Amygdala (tissue), 56 donors: ENCODE measurements around the gene CAPRIN1.
A peak's percentile ranks its signal among the peaks of the same experiment; 100 is the strongest.

Source experiments
- DNase-seq, 56 donors: peaks; one replicate each; lab custom pipeline; 2025; lab: John Stamatoyannopoulos, UW

Gene CAPRIN1

DNA sequence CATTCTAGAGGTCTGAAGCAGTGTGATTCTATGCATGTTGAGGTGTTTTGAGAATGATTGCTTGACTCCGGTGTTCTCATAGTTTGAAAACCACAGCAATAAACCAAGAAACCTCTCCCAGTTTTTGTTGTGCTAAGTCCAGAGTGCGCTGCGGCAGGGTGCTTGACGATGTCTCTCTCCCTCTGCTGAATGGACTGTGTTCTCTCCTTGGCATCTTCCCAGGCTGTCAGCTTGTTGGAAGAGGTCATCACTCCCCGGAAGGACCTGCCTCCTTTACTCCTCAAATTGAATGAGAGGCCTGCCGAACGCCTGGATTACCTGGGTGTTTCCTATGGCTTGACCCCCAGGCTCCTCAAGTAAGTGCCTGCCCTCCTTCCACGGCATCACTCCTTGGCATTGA is 84.9 kb downstream of the CAPRIN1 start:
- no peak for DNase-seq

DNA sequence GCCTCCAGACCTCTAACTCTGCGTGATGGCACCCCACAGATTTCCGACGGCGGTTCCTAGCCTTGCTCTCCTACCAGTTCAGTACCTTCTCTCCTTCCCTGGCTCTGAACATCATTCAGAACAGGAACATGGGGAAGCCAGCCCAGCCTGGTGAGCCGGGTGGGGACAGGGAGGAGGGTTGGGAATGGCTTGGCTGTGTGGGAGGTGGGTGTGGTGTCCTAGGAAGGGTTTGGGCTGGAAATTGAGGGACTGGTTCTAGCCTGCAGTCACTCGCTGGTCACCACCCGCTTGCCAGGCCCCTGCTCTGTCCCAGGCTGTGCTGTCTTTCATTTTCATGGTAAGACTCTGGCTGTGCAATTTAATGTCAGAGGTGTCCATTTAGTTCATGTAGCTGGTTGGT is 87.8 kb downstream of the CAPRIN1 start:
- no peak for DNase-seq

DNA sequence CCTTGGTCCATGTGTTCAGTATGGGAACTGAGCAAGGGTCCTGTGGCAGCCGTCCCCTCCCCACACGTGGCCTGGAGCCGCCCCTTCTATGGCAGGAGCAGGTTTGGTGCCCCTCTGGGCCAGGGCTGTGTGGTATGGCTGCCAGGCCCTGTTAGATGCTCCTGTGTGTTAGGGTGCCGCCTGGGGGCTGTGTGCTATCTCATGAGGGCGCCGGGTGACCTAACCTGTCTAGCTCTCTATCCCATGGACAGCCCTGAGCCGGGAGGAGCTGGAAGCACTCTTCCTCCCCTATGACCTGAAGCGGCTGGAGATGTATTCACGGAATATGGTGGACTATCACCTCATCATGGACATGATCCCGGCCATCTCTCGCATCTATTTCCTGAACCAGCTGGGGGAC is 88.6 kb downstream of the CAPRIN1 start:
- DNase-seq, result no peak

DNA sequence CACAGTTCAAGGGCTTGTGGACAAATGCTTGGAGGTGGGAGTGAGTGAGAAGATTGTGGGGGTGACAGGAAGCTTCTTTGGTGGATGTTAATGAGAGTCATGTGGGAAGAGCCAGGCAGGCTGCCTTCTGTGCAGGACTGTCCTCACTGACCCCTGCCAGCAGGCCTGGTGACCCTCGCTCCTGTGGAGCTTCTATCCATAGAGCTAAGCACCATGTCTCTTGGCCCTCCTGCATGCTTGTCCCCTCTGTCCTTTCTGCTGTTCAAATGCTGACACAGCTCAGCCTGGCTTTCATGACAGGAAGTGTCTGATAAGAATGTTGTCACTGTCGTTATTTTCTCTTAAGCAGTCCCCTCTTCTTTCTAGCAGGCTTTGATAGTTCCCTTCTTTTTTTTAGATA is 91.5 kb downstream of the CAPRIN1 start:
- no peak for DNase-seq

DNA sequence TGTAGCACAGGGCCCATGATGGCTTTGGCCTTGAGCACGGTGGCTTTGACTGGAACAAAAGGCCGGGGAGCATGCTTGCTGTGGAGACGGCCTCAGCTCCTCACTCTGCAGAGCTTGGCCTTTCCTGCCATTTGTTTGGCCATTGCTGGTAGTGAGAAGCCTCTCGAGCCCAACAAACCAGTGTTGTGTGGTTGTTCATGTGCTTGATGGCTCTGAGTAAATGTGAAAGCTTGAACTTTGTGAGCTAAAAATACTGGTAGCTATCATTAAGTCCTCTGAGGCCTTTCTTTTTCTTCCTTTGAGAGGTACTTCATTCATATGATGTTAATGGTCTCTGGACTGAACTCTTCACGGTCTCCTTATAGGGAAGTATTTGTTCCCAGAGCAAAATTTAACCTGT is 93.5 kb downstream of the CAPRIN1 start:
- DNase-seq, result no peak

DNA sequence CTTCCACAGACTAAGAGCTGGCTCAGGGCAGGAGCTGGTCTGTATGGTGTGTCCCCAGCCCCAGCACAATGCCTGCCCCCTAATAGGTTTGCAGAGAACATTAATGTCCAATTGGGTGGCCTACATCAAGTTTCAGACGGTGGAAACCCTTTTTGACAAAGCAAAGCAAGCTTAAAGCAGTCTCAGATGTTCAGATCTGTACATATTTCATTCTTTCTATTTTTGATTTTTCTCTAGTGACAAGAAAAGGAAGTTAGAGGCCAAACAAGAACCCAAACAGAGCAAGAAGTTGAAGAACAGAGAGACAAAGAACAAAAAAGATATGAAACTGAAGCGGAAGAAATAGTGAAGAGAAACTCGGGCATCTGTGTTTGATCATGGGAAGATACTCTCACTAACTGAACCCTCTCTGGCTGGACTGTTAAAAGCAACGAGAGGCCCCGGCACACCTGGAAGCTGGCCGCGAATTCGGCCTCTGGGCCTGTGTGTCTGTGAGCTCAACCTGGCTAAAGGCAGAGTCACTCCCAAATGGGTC is 94.4 kb downstream of the CAPRIN1 start:
- no peak for DNase-seq

DNA sequence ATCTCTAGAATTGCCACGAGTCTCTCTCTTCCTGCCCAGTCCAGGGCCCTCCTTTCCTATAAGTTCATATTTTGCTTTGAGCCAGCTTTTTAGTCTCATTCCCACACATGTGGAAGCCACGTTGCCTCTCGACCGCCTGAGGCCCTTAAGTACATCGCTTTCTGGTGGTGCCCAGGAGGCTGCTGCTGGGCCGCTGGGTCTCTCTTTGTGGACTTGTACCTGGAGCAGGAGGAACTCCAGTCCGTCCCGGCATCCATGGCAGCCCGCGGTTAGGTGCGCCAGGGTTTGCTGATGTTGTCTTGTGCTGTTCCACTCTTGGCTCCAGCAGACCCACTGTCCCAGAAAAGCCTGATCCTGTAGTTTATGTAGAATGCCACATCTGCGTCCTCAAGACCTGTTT is 94.9 kb downstream of the CAPRIN1 start:
- DNase-seq, result no peak

DNA sequence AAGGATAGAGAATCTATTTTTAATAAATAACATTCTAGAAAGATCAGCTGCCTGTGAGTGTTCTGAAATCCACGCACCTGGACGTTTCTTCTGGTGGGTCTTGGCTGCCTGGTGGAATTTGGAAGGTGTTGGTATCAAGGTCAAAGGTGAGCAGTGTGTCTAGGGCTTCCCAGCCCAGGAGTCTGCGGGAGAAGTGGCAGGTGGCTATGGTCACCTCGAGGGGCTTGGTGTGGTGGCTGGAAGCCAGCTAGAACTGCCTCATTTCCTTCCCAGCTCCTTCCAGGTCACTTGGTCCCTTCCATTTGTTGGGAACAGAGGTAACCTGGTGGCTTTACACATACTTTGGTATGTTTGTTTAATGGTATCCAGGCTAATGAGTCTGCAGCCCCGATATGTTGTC is 95.3 kb downstream of the CAPRIN1 start:
- no peak for DNase-seq

DNA sequence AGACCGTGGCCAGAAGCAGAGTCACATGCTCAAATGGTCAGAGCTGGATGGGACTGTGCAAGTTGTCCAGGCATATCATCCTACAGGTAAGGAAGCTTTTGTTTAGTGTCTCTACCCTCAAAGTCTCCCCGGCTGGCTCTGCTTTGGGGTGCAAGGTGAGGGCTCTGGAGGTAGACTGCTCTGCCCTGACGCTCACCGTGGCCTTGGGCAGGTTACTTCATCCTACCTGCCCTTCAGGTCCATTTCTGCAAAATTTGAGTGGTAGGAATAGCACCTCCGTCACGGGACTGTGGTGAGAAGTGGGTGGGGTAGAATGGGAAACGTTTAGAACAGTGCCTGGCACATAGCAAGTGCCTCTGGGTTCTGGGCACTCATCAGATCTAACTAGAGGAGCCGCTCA is 96.0 kb downstream of the CAPRIN1 start:
- no peak for DNase-seq

DNA sequence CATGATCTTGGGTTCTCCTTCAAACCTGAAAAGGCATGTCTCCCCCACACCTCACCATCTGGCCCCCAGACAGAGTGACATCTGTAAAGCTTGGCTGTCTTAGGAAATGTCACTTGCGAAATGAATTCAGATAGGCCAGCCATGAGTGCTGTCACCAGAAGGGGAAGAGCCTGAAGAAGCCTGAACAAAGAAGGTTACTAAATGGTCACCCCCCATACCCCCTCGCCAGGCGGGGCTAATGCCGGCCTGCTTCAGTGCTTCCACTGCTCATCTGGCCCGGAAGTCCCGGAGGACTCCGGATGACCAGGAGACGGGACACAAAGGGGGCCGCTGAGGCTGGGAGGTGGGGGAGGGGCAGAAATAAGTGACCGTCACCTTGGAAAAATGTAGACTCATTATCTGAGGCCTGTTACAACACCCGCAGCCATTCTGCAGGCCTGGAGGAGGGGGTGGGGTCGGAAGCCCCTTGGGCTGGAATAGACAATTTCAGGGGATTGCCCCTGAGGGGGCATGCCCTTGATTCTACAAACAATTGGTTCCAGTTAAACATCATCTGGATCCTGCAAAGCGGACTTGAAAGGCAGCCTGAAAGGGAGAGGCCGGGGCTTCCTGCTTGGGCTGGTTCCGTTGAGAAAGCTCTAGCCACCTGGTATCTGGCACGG is 97.1 kb downstream of the CAPRIN1 start:
- DNase-seq, result no peak

DNA sequence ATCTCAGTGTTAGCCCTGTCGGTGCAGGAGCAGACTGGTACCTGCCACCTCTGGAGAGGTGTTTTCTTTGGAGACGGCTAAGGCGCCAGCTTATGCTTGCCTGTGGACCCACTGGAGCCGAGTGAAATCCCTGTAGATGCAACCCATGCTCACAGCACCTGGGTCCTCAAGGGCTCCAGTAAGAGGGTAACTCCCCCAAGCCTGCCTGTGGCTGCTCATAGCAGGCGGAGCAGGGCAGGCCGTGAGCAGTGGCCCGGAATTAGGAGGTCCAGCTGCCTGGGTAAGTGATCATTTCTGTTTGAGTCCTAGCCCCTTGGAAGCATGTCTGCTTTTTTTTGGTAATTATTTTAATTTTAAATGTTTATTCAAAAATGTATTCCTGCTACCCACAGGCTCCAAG is 97.7 kb downstream of the CAPRIN1 start:
- no peak for DNase-seq

DNA sequence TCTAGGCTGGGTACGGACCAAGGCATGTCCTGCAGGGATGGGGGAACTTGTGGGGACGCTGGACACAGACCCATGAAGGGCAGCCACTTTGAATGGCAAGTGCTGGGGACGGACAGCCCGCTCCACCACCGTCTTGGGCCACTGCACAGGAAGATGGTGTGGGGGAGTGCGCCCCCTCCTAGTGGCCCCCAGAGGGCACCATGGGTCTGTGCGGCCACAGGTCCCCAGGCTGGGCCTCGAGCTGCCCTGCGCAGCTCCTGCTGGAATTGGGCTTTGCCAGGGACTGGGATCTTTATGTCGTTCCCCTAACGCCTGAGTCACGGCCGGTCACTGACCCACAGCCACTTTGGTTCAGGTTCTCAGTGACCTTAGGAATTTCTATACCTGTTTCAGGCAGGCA is 98.3 kb downstream of the CAPRIN1 start:
- DNase-seq, result peak in 1 of 56 donors; percentile 8

DNA sequence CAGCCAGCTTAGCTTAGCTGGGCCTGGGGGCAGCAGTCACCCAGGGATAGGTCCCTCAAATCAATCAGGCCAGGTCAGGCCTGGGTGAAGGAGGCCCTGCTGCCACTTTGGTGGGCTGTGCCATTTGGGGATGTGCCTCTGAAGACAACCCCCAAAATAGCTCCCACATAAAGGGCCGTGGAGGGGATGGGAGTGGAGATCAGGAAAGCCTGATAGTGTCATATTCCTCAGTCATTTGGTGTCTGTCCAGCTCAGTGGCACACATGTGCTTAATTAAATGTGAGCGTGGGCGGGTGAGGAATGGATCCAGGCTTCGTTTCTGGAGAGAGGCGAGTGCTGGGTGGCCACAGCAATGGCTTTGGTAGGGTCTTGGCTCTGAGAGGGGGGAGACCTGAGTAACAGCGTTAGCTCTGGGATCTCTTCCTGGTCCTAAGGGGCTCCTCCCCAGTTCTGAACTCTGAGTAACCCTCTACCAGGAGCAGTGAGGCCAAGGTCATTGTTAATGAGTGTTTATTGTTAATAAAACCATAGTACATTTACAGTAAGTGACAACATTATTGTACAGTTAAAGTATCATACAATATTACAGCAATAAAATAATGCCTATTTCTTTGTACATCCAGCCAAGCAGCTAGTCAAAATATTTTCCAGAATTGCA is 99.1 kb downstream of the CAPRIN1 start:
- DNase-seq, result peak in 1 of 56 donors; percentile 20
